GM12878 (cell line): ENCODE results near the gene HLA-DMA.

ENCODE experiments used
- POLR2A ChIP-seq: IDR thresholded peaks from 2 replicates; pipeline ENCODE4 v1.6.1; 2011; ENCODE audit warnings: low read depth, mild to moderate bottlenecking, low read length
- RAD21 ChIP-seq: IDR thresholded peaks from 2 replicates; pipeline ENCODE4 v1.6.1; 2011; ENCODE audit warnings: mild to moderate bottlenecking, low read depth, low read length, moderate library complexity; ENCODE audit not compliant: insufficient read depth
- TF ChIP-seq, protein P1 (sequence below), 3 experiments: IDR thresholded peaks in 2 of 3; conservative IDR thresholded peaks in 1 of 3; 2 replicates each; pipeline ENCODE4 v1.5.1; 2011; ENCODE audit warnings: low read depth in 3 of 3, low read length in 3 of 3, mild to moderate bottlenecking in 3 of 3, control low read depth in 2 of 3, moderate library complexity in 2 of 3, inconsistent platforms in 1 of 3, mixed read lengths in 1 of 3; ENCODE audit not compliant: control insufficient read depth in 2 of 3, insufficient read depth in 1 of 3; ENCODE audit errors: extremely low read depth in 1 of 3

DNA sequence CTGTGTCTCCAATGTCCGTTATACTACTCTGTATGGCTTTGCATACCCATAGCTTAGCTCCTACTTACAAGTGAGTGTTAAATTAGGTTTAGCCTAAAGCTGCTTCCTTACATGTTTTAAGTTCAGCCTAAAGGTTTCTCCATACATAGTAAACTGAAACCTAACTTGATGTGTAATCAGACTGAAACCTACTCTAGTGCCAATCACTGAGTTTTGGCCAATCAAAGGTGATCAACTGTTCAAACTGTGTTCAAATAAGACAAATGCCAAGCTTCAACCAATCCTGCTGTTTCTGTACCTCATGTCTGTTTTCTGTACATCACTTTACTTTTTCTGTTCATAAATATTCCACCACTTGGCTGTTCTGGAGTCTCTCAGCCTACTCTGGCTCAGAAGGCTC, 36.5 kb upstream of the HLA-DMA start:
- TF ChIP-seq, protein P1, sequence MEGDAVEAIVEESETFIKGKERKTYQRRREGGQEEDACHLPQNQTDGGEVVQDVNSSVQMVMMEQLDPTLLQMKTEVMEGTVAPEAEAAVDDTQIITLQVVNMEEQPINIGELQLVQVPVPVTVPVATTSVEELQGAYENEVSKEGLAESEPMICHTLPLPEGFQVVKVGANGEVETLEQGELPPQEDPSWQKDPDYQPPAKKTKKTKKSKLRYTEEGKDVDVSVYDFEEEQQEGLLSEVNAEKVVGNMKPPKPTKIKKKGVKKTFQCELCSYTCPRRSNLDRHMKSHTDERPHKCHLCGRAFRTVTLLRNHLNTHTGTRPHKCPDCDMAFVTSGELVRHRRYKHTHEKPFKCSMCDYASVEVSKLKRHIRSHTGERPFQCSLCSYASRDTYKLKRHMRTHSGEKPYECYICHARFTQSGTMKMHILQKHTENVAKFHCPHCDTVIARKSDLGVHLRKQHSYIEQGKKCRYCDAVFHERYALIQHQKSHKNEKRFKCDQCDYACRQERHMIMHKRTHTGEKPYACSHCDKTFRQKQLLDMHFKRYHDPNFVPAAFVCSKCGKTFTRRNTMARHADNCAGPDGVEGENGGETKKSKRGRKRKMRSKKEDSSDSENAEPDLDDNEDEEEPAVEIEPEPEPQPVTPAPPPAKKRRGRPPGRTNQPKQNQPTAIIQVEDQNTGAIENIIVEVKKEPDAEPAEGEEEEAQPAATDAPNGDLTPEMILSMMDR (IDR thresholded peaks at IDR 0.05 in 2 of 3, conservative IDR thresholded peaks at IDR 0.05 in 1 of 3; ENCODE audit: control insufficient read depth in 2 of 3, extremely low read depth in 1 of 3, insufficient read depth in 1 of 3, low read depth in 3 of 3, low read length in 3 of 3): no peak
- no peak for TF ChIP-seq POLR2A
- no peak for TF ChIP-seq RAD21
